Tongue (tissue), 2 donors: Measurements from ENCODE around the gene ST6GAL2. TPM values are rescaled to one million over a fixed set of nuclear protein-coding genes. Genes with fewer than 3 reads are reported as not detected.

Experiments
- DNase-seq: peaks from one replicate; pipeline ENCODE4 v3.0.0-alpha.2; 2015
- total RNA-seq: library from RNA; depleted of rRNA; stranded (reverse); fragments of >200 nt; gene quantifications from one replicate; pipeline ENCODE4 v1.2.3, GENCODE V29; 2014

The ST6GAL2 gene
- total RNA-seq, 1 donor from 2014 or later = 7.1 TPM

- no peak for DNase-seq
Observed at GRCh38 chr2:106864051-106864450, 21.9 kb downstream of the ST6GAL2 start.

GRCh38 chr2:106863387-106863786 lies 22.6 kb downstream of the ST6GAL2 start:
- DNase-seq = no peak

- no peak for DNase-seq
Observed at GRCh38 chr2:106859498-106859897, 26.5 kb downstream of the ST6GAL2 start.

GRCh38 chr2:106858810-106859209 lies 27.2 kb downstream of the ST6GAL2 start:
- no peak for DNase-seq

- DNase-seq = no peak
Observed at GRCh38 chr2:106857882-106858478, 28.0 kb downstream of the ST6GAL2 start.

- DNase-seq = no peak
Observed at GRCh38 chr2:106853631-106854030, 32.3 kb downstream of the ST6GAL2 start.

GRCh38 chr2:106851881-106852501 lies 34.0 kb downstream of the ST6GAL2 start:
- no peak for DNase-seq

- no peak for DNase-seq
Observed at GRCh38 chr2:106851087-106851874, 34.7 kb downstream of the ST6GAL2 start.

GRCh38 chr2:106849253-106849652 lies 36.7 kb downstream of the ST6GAL2 start:
- no peak for DNase-seq

GRCh38 chr2:106847366-106847765 lies 38.6 kb downstream of the ST6GAL2 start:
- no peak for DNase-seq

- DNase-seq = no peak
Observed at GRCh38 chr2:106845716-106846115, 40.3 kb downstream of the ST6GAL2 start.

- no peak for DNase-seq
Observed at GRCh38 chr2:106843910-106844250, 42.1 kb downstream of the ST6GAL2 start.

- DNase-seq = no peak
Observed at GRCh38 chr2:106843001-106843909, 42.7 kb downstream of the ST6GAL2 start.

GRCh38 chr2:106841886-106842645 lies 43.9 kb downstream of the ST6GAL2 start:
- DNase-seq = no peak

- no peak for DNase-seq
Observed at GRCh38 chr2:106840818-106841217, 45.1 kb downstream of the ST6GAL2 start.

- DNase-seq = peak; percentile 41
Observed at GRCh38 chr2:106839849-106840595, 45.9 kb downstream of the ST6GAL2 start.

GRCh38 chr2:106833256-106833655 lies 52.7 kb downstream of the ST6GAL2 start:
- no peak for DNase-seq

- DNase-seq = no peak
Observed at GRCh38 chr2:106831816-106832569, 54.0 kb downstream of the ST6GAL2 start.

- no peak for DNase-seq
Observed at GRCh38 chr2:106831241-106831640, 54.7 kb downstream of the ST6GAL2 start.

GRCh38 chr2:106830191-106830590 lies 55.8 kb downstream of the ST6GAL2 start:
- no peak for DNase-seq
